GM23248 (cell line): Measurements from ENCODE around the gene IL1RAPL2.

Experiments
- EZH2 ChIP-seq: fragments of 200-600 bp; sonication (generic); IDR thresholded peaks from 2 replicates; pipeline ENCODE4 v1.6.1; 2018; ENCODE audit warnings: antibody characterized with exemption, mild to moderate bottlenecking; ENCODE audit not compliant: insufficient read depth, poor library complexity, severe bottlenecking
- EZH2phosphoT487 ChIP-seq: fragments of 200-600 bp; sonication (generic); IDR thresholded peaks from 2 replicates; pipeline ENCODE4 v1.6.1; 2018; ENCODE audit warnings: antibody characterized with exemption, moderate library complexity, mild to moderate bottlenecking, low read depth; ENCODE audit not compliant: insufficient read depth

- TF ChIP-seq EZH2 = no peak
- no peak for TF ChIP-seq EZH2phosphoT487
Observed at GRCh38 chrX:105650577-105650976, 1084.6 kb downstream of the IL1RAPL2 start.
